HG02588 (cell line): Measurements from ENCODE around the gene LRCH1.

Experiments used
- ATAC-seq: cut with Tn5 transposase; IDR thresholded peaks from one replicate; pipeline ENCODE4 v1.9.1; 2021; ENCODE audit warnings: mild to moderate bottlenecking, moderate library complexity; ENCODE audit not compliant: unreplicated experiment

Gene LRCH1

GRCh38 chr13:46531953-46532352, 21.0 kb upstream of the LRCH1 start:
- ATAC-seq: no peak

GRCh38 chr13:46535002-46535401, 18.0 kb upstream of the LRCH1 start:
- no peak for ATAC-seq

- ATAC-seq: no peak
Observed at GRCh38 chr13:46535825-46536224, 17.1 kb upstream of the LRCH1 start.

GRCh38 chr13:46536341-46536740, 16.6 kb upstream of the LRCH1 start:
- no peak for ATAC-seq

DNA sequence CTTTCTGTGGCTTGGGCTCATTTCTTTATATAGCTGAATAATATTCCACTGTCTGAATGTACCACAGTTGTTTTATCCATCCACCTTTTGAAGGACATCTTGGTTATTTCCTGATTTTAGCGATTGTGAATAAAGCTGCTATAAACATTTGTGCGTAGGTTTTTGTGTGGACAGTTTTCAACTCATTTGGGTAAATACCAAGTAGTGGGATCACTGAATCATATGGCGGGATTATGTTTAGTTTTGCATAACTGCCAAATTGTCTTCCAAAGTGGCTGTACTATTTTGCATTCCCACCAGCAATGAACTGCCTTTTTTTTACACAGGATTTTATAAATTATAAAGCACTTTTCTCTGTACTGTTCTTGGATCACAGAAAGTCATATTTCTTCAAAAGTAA, 13.7 kb upstream of the LRCH1 start:
- no peak for ATAC-seq

DNA sequence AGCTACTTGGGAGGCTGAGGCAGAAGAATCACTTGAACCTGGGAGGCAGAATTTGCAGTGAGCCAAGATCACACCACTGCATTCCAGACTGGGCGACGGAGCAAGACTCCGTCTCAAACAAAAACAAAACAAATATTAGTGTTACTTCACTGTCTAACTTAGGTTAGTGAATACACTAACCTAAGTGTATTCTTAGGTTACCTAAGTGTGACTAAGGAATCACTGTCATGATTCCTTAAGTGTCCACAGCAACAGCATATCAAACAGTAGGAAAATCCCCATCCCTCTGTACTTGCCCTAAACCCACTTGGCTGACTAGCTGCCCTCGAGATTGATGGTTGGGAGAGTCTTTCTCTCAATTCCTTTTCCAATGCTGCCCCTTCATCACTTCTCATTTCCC, 11.8 kb upstream of the LRCH1 start:
- ATAC-seq: no peak

DNA sequence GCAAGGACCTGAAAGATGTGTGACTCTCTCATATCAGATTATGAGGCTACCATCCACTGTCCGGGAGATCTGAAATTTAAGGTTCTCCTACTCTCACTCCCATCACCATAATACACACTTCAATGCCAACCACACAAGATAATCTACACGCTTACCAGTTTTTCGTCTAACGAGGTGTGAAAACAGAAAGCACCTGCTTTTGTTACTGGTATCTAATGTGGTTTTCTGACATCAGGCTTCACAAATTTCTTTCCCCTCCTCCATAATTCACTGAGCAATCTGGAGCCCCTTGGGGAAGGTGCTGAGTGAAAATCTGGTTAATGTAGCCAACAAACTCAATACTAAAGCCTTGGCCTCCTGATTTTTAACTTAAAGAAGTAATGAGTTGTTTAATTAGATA, 10.1 kb upstream of the LRCH1 start:
- ATAC-seq: no peak

- no peak for ATAC-seq
Observed at GRCh38 chr13:46543287-46543686, 9.7 kb upstream of the LRCH1 start.

- peak; percentile 86 for ATAC-seq
Observed at GRCh38 chr13:46544208-46544607, 8.8 kb upstream of the LRCH1 start.

- no peak for ATAC-seq
Observed at GRCh38 chr13:46544811-46545210, 8.2 kb upstream of the LRCH1 start.

DNA sequence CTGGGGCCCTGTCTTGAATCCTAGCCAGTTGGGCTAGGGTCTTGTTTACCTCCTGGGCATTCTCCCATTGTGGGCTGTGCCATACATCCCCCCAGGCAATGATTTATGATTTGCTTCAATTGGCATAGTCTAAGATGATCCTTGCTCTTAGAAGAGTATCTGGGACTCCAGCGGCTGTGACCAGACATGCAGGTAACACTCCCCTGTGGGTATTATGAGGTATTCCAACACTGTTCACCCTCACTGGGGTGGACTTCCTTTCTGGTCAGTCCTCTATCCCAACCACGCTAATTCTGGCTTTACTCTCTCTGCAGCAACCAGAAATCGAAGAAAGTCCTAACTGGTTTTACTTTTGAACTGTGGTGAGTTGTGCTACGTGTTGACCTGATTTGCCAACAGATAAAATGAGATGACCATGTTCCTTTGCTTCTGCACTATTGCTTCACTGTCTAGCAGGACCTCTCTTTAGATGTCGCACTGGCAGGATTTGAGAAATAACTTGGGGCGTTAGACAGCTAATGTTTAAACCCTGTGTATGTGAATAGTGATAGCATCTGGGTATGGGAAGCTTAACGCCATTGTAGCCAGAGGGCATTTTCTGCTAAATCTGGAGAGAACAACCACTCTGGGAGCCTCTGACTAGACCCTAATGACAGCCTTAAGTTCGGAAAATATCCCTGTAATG, 6.7 kb upstream of the LRCH1 start:
- no peak for ATAC-seq

DNA sequence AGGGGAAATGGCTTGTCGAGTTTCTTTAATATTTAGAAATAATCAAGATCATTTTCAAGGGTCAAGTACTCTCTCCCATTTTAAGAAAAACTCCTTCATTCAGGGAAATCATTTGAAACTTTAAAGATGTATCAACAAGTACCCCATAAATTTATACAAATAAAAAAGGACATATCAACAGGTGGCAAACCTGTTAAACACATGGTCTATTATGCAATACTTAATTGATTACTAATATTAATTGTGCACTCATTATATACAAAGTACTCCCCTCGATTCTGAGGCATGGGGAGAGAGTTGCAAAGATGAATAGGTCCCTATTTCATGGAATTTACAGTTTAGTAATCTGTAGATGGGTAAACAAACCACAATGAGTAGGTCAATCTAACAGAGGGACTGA, 2.1 kb upstream of the LRCH1 start:
- ATAC-seq: no peak

- ATAC-seq: no peak
Observed at GRCh38 chr13:46551410-46552302, 1.3 kb upstream of the LRCH1 start.

GRCh38 chr13:46552303-46552682, 677 bp upstream of the LRCH1 start:
- no peak for ATAC-seq

- no peak for ATAC-seq
Observed at GRCh38 chr13:46553521-46553885, 533 bp downstream of the LRCH1 start.

GRCh38 chr13:46553886-46554858, 1.2 kb downstream of the LRCH1 start:
- ATAC-seq: peak; percentile 54

- ATAC-seq: no peak
Observed at GRCh38 chr13:46554951-46555350, 2.0 kb downstream of the LRCH1 start.

DNA sequence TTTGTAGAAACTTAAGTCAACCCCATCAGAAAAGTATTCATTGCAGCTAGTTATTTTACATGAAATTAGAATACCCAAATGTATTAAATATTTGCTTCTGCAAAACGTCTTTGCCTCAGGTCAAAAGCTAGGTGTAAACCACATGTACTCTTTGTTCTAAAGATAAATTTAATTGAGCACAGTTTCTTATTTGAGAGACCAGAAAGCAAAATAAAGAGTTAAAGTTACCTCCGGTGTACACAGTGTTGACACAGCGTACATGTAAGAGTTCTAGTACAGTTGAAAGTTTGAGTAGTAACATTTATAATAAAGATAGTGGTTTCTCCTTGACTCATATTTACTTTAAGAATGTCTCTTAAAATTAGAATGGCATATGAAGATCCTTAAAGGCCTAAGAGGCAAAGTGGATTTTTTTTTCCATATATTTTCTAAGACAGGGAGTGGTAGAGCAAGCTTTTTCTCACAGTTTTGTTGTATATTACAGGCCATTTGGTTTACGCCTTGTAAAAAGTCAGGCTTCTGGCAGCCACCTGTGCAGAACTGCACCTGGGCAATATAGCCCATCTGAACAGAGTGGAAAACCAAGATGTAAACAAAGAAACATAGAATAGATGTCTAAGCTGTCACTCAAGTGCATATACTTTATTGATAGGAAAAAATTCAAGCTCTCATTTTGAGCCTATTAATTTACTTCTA, 2.9 kb downstream of the LRCH1 start:
- no peak for ATAC-seq

- ATAC-seq: no peak
Observed at GRCh38 chr13:46556418-46556779, 3.4 kb downstream of the LRCH1 start.

DNA sequence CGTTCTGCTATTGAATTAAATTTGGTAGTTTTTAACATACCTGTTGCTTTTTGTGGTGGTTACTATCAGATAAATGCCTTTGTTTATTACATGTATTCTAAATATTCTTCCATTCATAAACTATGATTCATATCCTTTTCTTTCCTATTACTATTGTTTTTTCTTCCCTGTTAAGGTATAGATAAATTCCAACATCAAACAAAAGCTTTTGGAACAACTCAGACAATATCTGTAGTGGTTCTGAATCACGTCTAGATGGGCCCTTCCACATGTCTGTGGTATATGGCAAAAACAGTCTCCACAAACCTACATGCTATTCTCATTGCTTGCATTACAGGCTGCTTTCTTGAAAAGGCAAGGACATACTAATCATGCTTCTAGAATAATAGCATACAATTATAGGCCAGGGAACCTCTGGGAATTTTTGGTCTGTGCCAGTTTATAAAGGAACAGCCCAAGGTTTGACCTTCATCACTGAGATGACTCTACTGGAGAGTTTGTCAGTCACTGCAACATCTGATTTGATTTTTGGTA, 6.4 kb downstream of the LRCH1 start:
- no peak for ATAC-seq
